Putamen (tissue), 1 donor: ENCODE measurements around the gene SGSH.

Experiments used
- DNase-seq: peaks from one replicate; pipeline ENCODE4 v3.0.0-alpha.2; 2016; ENCODE audit warnings: low spot score

The SGSH gene

GRCh38 chr17:80183581-80184422 is 36.3 kb downstream of the SGSH start:
- DNase-seq, result no peak

- DNase-seq, result no peak
These were observed 37.3 kb downstream of the SGSH start for GRCh38 chr17:80182845-80183223.

- no peak for DNase-seq
These were observed 37.9 kb downstream of the SGSH start for GRCh38 chr17:80182118-80182844.

GRCh38 chr17:80181431-80181830 is 38.7 kb downstream of the SGSH start:
- no peak for DNase-seq

GRCh38 chr17:80180192-80180591 is 39.9 kb downstream of the SGSH start:
- no peak for DNase-seq

GRCh38 chr17:80177986-80178595 is 42.0 kb downstream of the SGSH start:
- no peak for DNase-seq

- no peak for DNase-seq
These were observed 43.4 kb downstream of the SGSH start for GRCh38 chr17:80176757-80177156.

GRCh38 chr17:80173916-80174315 is 46.2 kb downstream of the SGSH start:
- no peak for DNase-seq

GRCh38 chr17:80173126-80173525 is 47.0 kb downstream of the SGSH start:
- no peak for DNase-seq

GRCh38 chr17:80171681-80172080 is 48.5 kb downstream of the SGSH start:
- no peak for DNase-seq

GRCh38 chr17:80169784-80170500 is 50.2 kb downstream of the SGSH start, which contains the start of gene CARD14:
CARD14 (plus strand) TSS chr17:80170030; CDS start chr17:80181439, 11,409 bp downstream.
- no peak for DNase-seq

GRCh38 chr17:80169107-80169506 is 51.0 kb downstream of the SGSH start:
- DNase-seq, result no peak

GRCh38 chr17:80168371-80168770 is 51.8 kb downstream of the SGSH start:
- no peak for DNase-seq

GRCh38 chr17:80166446-80166845 is 53.7 kb downstream of the SGSH start:
- DNase-seq, result no peak

GRCh38 chr17:80164185-80164584 is 55.9 kb downstream of the SGSH start:
- peak; percentile 38 for DNase-seq

- no peak for DNase-seq
These were observed 56.8 kb downstream of the SGSH start for GRCh38 chr17:80163336-80163735.

GRCh38 chr17:80160536-80160935 is 59.6 kb downstream of the SGSH start:
- DNase-seq, result no peak
